ENCODE measurements around the gene BMPR1A.
"Not testable (repeated sequence)": the region's sequence is repeated elsewhere in the genome, so short reads cannot be mapped to it uniquely, and the experiment has no call there.

The BMPR1A gene

DNA sequence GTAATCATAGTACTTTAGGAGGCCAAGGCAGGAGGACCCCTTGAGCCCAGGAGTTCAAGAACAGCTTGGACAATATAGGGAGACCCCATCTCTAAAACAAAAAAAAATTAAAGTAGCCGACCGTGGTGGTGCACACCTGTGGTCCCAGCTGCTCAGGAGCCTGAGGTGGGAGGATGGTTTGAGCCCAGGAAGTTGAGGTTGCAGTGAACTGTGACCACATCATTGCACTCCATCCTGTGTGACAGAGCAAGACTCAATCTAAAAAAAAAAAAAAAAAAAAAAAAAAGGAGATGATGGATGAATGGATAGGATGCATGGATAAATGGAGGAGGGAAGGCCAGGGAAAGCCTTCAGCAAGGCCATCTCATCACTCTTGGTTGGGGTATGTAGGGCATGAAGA lies 33.4 kb upstream of the BMPR1A start:
- Mint-ChIP-seq H3K4me1 (peaks cover 6% of the 10 kb centered on the region), H3K4me3 (no peak overlapping the region), H3K27ac (no peak overlapping the region), H3K27me3 (peaks cover 21% of the 10 kb centered on the region), H3K9me3 (no peaks in the 10 kb centered on the region)
- DNase-seq (no peak), ATAC-seq (no peak)

DNA sequence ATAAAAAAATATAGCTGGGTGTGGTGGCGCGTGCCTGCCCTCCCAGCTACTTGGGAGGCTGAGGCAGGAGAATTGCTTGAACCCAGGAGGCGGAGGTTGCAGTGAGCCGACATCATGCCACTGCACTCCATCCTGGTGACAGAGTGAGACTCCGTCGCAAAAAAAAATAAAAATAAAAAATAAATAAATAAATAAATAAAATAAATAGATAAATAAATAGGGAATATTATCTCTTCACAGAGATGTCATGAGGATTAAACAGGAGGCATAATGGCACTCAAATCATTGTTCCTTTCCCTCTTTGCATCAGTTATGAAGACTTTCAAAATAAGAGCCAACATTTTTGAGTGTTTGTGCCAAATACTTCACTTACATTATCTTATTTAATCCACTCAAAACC lies 32.0 kb upstream of the BMPR1A start:
- H3K27ac Mint-ChIP-seq, result no peak overlapping the region
- DNase-seq (no peak), ATAC-seq (no peak)
- H3K4me3 Mint-ChIP-seq, result no peak overlapping the region
- peaks cover 6% of the 10 kb centered on the region for H3K4me1 Mint-ChIP-seq
- peaks cover 22% of the 10 kb centered on the region for H3K27me3 Mint-ChIP-seq
- H3K9me3 Mint-ChIP-seq, result no peaks in the 10 kb centered on the region

- peak overlapping the region in 1 of 2 donors; percentile 40 for H3K27ac Mint-ChIP-seq
- H3K4me3 Mint-ChIP-seq, result no peak overlapping the region
- DNase-seq (no peak), ATAC-seq (no peak)
- H3K27me3 Mint-ChIP-seq, result peaks cover 13% of the 10 kb centered on the region
- H3K9me3 Mint-ChIP-seq, result no peaks in the 10 kb centered on the region
- H3K4me1 Mint-ChIP-seq, result peaks cover 6% of the 10 kb centered on the region
These were observed 30.3 kb upstream of the BMPR1A start for GRCh38 chr10:86725980-86726676.

DNA sequence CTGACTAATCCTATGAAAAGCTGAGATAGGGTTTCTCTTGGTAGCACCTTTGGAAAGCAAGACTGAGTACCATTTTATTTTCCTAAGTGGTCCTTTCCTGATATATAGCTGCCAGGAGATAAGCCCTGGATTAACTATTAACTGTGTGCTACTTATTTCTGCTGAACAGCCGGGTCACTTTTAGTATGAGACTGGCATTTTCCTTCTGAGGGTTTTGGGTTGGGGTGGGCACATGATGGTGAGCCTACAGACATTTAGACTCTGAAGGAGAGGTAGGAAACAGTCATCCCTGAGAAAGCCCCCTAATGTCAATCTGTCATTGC lies 29.8 kb upstream of the BMPR1A start:
- Mint-ChIP-seq H3K9me3 (no peaks in the 10 kb centered on the region), H3K4me1 (peaks cover 6% of the 10 kb centered on the region), H3K27me3 (peaks cover 8% of the 10 kb centered on the region), H3K27ac (no peak overlapping the region), H3K4me3 (no peak overlapping the region)
- no peak for ATAC-seq
- DNase-seq, result no peak

- ATAC-seq (no peak), DNase-seq (no peak)
- Mint-ChIP-seq H3K4me1 (peaks cover 6% of the 10 kb centered on the region), H3K4me3 (no peak overlapping the region), H3K9me3 (no peaks in the 10 kb centered on the region), H3K27me3 (peaks cover 7% of the 10 kb centered on the region), H3K27ac (no peak overlapping the region)
These were observed 28.9 kb upstream of the BMPR1A start for GRCh38 chr10:86727470-86727869.

GRCh38 chr10:86728056-86728455 lies 28.4 kb upstream of the BMPR1A start:
- peaks cover 7% of the 10 kb centered on the region for H3K27me3 Mint-ChIP-seq
- H3K27ac Mint-ChIP-seq, result no peak overlapping the region
- no peaks in the 10 kb centered on the region for H3K9me3 Mint-ChIP-seq
- no peak for ATAC-seq
- no peak overlapping the region for H3K4me3 Mint-ChIP-seq
- DNase-seq, result no peak
- H3K4me1 Mint-ChIP-seq, result peaks cover 4% of the 10 kb centered on the region

- Mint-ChIP-seq H3K4me1 (no peaks in the 10 kb centered on the region), H3K27ac (no peak overlapping the region), H3K9me3 (no peaks in the 10 kb centered on the region), H3K4me3 (no peak overlapping the region), H3K27me3 (peaks cover 7% of the 10 kb centered on the region)
- DNase-seq (no peak), ATAC-seq (no peak)
These were observed 26.7 kb upstream of the BMPR1A start for GRCh38 chr10:86729677-86730076.

GRCh38 chr10:86730227-86730626 lies 26.2 kb upstream of the BMPR1A start:
- Mint-ChIP-seq H3K9me3 (no peaks in the 10 kb centered on the region), H3K27ac (no peak overlapping the region), H3K4me1 (no peaks in the 10 kb centered on the region), H3K4me3 (no peak overlapping the region), H3K27me3 (peaks cover 7% of the 10 kb centered on the region)
- ATAC-seq (no peak), DNase-seq (no peak)

DNA sequence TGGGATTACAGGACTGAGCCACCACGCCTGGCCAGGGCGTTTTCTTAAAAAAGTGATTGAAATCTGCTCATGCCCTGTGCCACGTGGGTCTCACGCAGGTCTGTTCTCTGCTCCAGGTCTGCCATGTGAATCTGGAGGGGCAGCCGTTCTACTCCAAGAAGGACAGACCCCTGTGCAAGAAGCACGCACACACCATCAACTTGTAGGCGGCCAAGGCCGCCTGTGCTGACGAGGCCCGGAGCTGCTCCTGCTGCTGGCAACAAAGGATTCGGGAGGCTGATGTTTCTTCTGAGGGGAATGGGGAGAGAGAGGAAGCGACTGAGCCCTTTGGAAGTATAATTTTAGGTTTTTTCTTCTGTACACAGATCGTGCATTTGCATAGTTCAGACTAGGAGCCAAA lies 23.6 kb upstream of the BMPR1A start:
- no peak overlapping the region for H3K27ac Mint-ChIP-seq
- H3K9me3 Mint-ChIP-seq, result no peaks in the 10 kb centered on the region
- ATAC-seq (no peak), DNase-seq (no peak)
- H3K4me1 Mint-ChIP-seq, result no peaks in the 10 kb centered on the region
- H3K4me3 Mint-ChIP-seq, result no peak overlapping the region
- peaks cover 4% of the 10 kb centered on the region for H3K27me3 Mint-ChIP-seq

DNA sequence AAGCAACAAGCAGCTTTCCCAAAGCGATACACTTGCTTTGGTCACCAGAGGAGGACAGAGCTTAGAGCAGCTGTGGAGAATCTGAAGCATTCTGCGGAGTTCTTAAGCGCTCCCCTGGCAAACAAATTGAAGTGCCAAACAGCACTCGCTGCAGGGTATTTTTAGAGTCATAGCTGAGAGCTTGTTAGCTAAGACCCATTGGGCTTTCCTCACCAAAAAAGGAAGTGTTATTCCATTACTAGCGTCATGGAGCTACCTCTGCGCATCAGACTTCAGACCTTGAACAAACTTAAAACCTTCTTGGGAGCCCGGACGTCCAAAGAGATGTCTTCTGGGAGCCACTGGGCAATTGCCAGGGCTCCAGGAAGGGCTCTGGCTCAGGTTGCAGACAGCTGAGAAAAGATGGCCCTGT lies 23.2 kb upstream of the BMPR1A start:
- no peak for DNase-seq
- no peak for ATAC-seq
- H3K27me3 Mint-ChIP-seq, result no peaks in the 10 kb centered on the region
- H3K27ac Mint-ChIP-seq, result no peak overlapping the region
- H3K4me1 Mint-ChIP-seq, result no peaks in the 10 kb centered on the region
- no peak overlapping the region for H3K4me3 Mint-ChIP-seq
- no peaks in the 10 kb centered on the region for H3K9me3 Mint-ChIP-seq

- ATAC-seq (no peak), DNase-seq (no peak)
- Mint-ChIP-seq H3K9me3 (no peaks in the 10 kb centered on the region), H3K4me3 (no peak overlapping the region), H3K27ac (no peak overlapping the region), H3K4me1 (no peaks in the 10 kb centered on the region), H3K27me3 (no peaks in the 10 kb centered on the region)
These were observed 22.0 kb upstream of the BMPR1A start for GRCh38 chr10:86734207-86734988.

- DNase-seq, H3K27ac Mint-ChIP-seq, H3K27me3 Mint-ChIP-seq, H3K4me3 Mint-ChIP-seq, ATAC-seq, H3K9me3 Mint-ChIP-seq, H3K4me1 Mint-ChIP-seq: not testable (repeated sequence)
These were observed 21.1 kb upstream of the BMPR1A start for GRCh38 chr10:86735278-86735677.

DNA sequence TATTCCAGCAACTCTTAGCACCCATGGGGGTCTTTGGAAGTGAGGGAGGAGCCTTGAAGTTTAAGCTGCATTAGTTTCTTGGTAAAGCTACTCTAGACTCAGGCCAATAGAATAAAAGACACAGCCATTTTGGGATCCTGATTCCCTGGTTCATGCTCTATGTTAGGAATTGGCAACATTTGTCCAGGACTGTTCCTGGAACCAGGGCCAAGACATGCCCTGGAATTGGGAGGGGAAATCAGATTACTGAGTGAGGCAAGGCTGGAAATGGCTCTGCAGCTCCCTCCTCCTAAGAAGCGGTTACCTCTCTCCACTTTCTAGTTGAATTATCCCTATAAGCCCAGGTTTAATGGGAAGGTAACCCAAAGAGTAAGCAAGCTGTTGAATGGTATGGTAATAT lies 14.2 kb upstream of the BMPR1A start:
- Mint-ChIP-seq H3K4me3 (no peak overlapping the region), H3K9me3 (no peaks in the 10 kb centered on the region), H3K27me3 (peaks cover 7% of the 10 kb centered on the region), H3K4me1 (no peaks in the 10 kb centered on the region), H3K27ac (no peak overlapping the region)
- DNase-seq, result no peak
- ATAC-seq, result no peak

- DNase-seq (no peak), ATAC-seq (no peak)
- H3K9me3 Mint-ChIP-seq, result no peaks in the 10 kb centered on the region
- H3K27ac Mint-ChIP-seq, result peak overlapping the region in 1 of 2 donors; percentile 15
- no peak overlapping the region for H3K4me3 Mint-ChIP-seq
- H3K27me3 Mint-ChIP-seq, result peaks cover 7% of the 10 kb centered on the region
- no peaks in the 10 kb centered on the region for H3K4me1 Mint-ChIP-seq
These were observed 12.2 kb upstream of the BMPR1A start for GRCh38 chr10:86744067-86744725.

DNA sequence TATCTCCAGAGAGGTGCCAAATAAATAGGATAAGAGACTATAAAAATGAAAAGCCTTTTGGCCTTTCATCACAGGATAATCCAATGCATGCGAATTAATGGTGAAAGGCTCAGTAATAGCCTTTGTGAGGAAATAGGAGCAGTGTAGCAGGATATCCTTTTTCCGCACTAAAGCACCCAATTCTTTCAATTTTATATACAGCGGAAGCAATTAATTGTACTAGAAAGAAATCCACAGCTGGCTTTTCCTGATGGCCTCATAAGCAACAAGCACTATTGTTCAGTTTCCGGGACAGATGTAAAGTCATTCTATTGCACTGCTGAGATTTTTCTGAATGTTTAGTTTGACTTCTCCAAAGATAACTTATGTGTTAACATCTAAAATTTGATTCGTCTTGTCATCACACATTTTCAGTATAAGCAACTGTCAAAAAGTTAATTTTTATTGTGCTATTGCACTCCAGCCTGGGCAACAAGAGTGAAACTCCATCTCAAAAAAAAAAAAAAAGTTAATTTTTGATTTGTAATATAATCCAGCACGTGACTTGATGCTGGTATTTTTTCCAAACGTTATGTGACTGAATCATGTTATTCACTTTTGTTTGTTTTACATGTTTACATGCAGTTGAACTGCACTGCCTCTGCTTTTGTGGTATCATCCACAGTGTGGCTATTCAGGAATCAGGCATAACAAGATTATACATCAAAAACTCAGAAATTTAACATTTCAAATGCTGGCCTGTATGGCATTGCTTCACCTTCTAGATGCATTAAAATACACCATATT lies 8.4 kb upstream of the BMPR1A start:
- DNase-seq, result no peak
- no peak for ATAC-seq
- Mint-ChIP-seq H3K9me3 (no peaks in the 10 kb centered on the region), H3K27me3 (no peaks in the 10 kb centered on the region), H3K4me1 (peaks cover 9% of the 10 kb centered on the region), H3K4me3 (no peak overlapping the region), H3K27ac (no peak overlapping the region)

- no peak overlapping the region for H3K27ac Mint-ChIP-seq
- ATAC-seq, result no peak
- no peak for DNase-seq
- no peaks in the 10 kb centered on the region for H3K9me3 Mint-ChIP-seq
- H3K4me3 Mint-ChIP-seq, result no peak overlapping the region
- peaks cover 11% of the 10 kb centered on the region for H3K4me1 Mint-ChIP-seq
- H3K27me3 Mint-ChIP-seq, result peaks cover 12% of the 10 kb centered on the region
These were observed 6.6 kb upstream of the BMPR1A start for GRCh38 chr10:86749854-86750253.
